Measurements from ENCODE around the gene AKT2.

Gene AKT2

GRCh38 chr19:40303765-40304164, 18.6 kb upstream of the AKT2 start:
- TF ChIP-seq TCF12 (IDR thresholded peaks at IDR 0.05; ENCODE audit: low read depth) = no peak
- no peak for TF ChIP-seq REST (IDR thresholded peaks at IDR 0.05; ENCODE audit: low read depth)

- no peak for TF ChIP-seq MAX (IDR thresholded peaks at IDR 0.05)
- TF ChIP-seq TEAD4 (IDR thresholded peaks at IDR 0.05) = no peak
- TF ChIP-seq EP300 (IDR thresholded peaks at IDR 0.05; ENCODE audit: borderline replicate concordance) = no peak
- TF ChIP-seq EGR1 (IDR thresholded peaks at IDR 0.05) = no peak
- no peak for TF ChIP-seq ZBTB7A (IDR thresholded peaks at IDR 0.05; ENCODE audit: low read depth)
- TF ChIP-seq CREB1 (IDR thresholded peaks at IDR 0.05; ENCODE audit: low read depth) = no peak
- TF ChIP-seq NFIC (IDR thresholded peaks at IDR 0.05) = no peak
- TF ChIP-seq CEBPB (IDR thresholded peaks at IDR 0.05) = no peak
- TF ChIP-seq RAD21 (IDR thresholded peaks at IDR 0.05; ENCODE audit: low read depth) = no peak
- no peak for TF ChIP-seq REST (IDR thresholded peaks at IDR 0.05; ENCODE audit: low read depth)
- no peak for TF ChIP-seq FOXM1 (IDR thresholded peaks at IDR 0.05; ENCODE audit: borderline replicate concordance, low read depth)
- TF ChIP-seq TCF12 (IDR thresholded peaks at IDR 0.05; ENCODE audit: low read depth) = no peak
- TF ChIP-seq YY1 (IDR thresholded peaks at IDR 0.05; ENCODE audit: low read depth) = no peak
Measured at GRCh38 chr19:40302224-40303011, 17.3 kb upstream of the AKT2 start.

DNA sequence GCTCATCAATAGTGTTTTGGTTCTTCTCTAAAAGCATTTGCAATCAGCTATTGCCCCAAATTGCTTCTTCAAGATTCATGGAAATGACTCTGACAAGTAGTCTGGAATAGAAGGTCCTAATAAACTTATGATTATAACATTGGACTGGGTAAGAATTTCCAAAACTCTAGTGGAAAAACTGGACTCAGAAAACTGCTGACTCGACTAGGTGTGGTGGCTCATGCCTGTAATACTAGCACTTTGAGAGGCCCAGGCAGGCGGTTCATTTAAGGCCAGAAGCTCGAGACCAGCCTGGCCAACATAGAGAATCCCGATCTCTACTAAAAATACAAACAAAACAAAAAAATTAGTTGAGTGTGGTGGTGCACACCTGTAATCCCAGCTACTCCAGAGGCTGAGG, 15.5 kb upstream of the AKT2 start:
- no peak for TF ChIP-seq ZBTB7A (IDR thresholded peaks at IDR 0.05; ENCODE audit: low read depth)
- TF ChIP-seq MAX (IDR thresholded peaks at IDR 0.05) = no peak
- TF ChIP-seq EGR1 (IDR thresholded peaks at IDR 0.05) = no peak
- TF ChIP-seq CREB1 (IDR thresholded peaks at IDR 0.05; ENCODE audit: low read depth) = no peak
- no peak for TF ChIP-seq TAF1 (IDR thresholded peaks at IDR 0.05; ENCODE audit: low read depth)
- no peak for TF ChIP-seq REST (IDR thresholded peaks at IDR 0.05; ENCODE audit: low read depth)
- no peak for TF ChIP-seq EP300 (IDR thresholded peaks at IDR 0.05; ENCODE audit: borderline replicate concordance)
- no peak for TF ChIP-seq FOXM1 (IDR thresholded peaks at IDR 0.05; ENCODE audit: borderline replicate concordance, low read depth)
- no peak for TF ChIP-seq TEAD4 (IDR thresholded peaks at IDR 0.05)
- no peak for TF ChIP-seq TCF12 (IDR thresholded peaks at IDR 0.05; ENCODE audit: low read depth)
- no peak for TF ChIP-seq USF1 (IDR thresholded peaks at IDR 0.05)
- TF ChIP-seq CEBPB (IDR thresholded peaks at IDR 0.05) = no peak
- no peak for TF ChIP-seq NFIC (IDR thresholded peaks at IDR 0.05)

GRCh38 chr19:40298026-40298425, 12.9 kb upstream of the AKT2 start:
- TF ChIP-seq YY1 (IDR thresholded peaks at IDR 0.05; ENCODE audit: low read depth) (no peak), MAX (IDR thresholded peaks at IDR 0.05) (no peak), TAF1 (IDR thresholded peaks at IDR 0.05; ENCODE audit: low read depth) (no peak), NFIC (IDR thresholded peaks at IDR 0.05) (no peak), RAD21 (IDR thresholded peaks at IDR 0.05; ENCODE audit: low read depth) (no peak), TEAD4 (IDR thresholded peaks at IDR 0.05) (no peak), TCF12 (IDR thresholded peaks at IDR 0.05; ENCODE audit: low read depth) (no peak), FOXM1 (IDR thresholded peaks at IDR 0.05; ENCODE audit: borderline replicate concordance, low read depth) (no peak), CREB1 (IDR thresholded peaks at IDR 0.05; ENCODE audit: low read depth) (no peak), CEBPB (IDR thresholded peaks at IDR 0.05) (no peak), EGR1 (IDR thresholded peaks at IDR 0.05) (no peak), REST (IDR thresholded peaks at IDR 0.05; ENCODE audit: low read depth) (no peak), ZBTB7A (IDR thresholded peaks at IDR 0.05; ENCODE audit: low read depth) (no peak), USF1 (IDR thresholded peaks at IDR 0.05) (no peak), EP300 (IDR thresholded peaks at IDR 0.05; ENCODE audit: borderline replicate concordance) (no peak)

All from Ishikawa (cell line).